ENCODE measurements around the gene FHIT.

- TF ChIP-seq CTCF (IDR thresholded peaks at IDR 0.05; ENCODE audit: low read depth, low read length, missing input control) (no peak), RAD21 (IDR thresholded peaks at IDR 0.05) (no peak), HNF4A (conservative IDR thresholded peaks at IDR 0.05) (no peak), SP1 (IDR thresholded peaks at IDR 0.05) (no peak), MAX (IDR thresholded peaks at IDR 0.05) (no peak), ZBTB33 (IDR thresholded peaks at IDR 0.05) (no peak), TAF1 (conservative IDR thresholded peaks at IDR 0.05) (no peak), GABPA (IDR thresholded peaks at IDR 0.05 in 1 of 2, conservative IDR thresholded peaks at IDR 0.05 in 1 of 2) (no peak), ATF3 (IDR thresholded peaks at IDR 0.05) (no peak), REST (IDR thresholded peaks at IDR 0.05) (no peak), FOXA1 (IDR thresholded peaks at IDR 0.05) (no peak), YY1 (IDR thresholded peaks at IDR 0.05) (no peak), RXRA (IDR thresholded peaks at IDR 0.05) (no peak), JUND (IDR thresholded peaks at IDR 0.05) (no peak)
Observed at GRCh38 chr3:60557122-60557521, 694.1 kb downstream of the FHIT start.

All from liver (tissue), 3 donors.